T-helper 1 cell treated with Interleukin-12 subunit alpha and Interleukin-12 subunit beta and Interleukin-4 antibody, amounts not matched to agents 30 μg/mL and 1 μg/mL, for 36 hours (primary cell): ENCODE results near the gene GRIN2B.

Source experiments
- H3K27ac Mint-ChIP-seq: one replicate; pipeline ENCODE4 v1.8.0; 2021; ENCODE audit warnings: mild to moderate bottlenecking, mixed read lengths
- H3K27me3 Mint-ChIP-seq: one replicate; pipeline ENCODE4 v1.8.0; 2021; ENCODE audit warnings: low read depth, mixed read lengths
- H3K36me3 Mint-ChIP-seq: one replicate; pipeline ENCODE4 v1.8.0; 2021; ENCODE audit warnings: low read depth, mixed read lengths
- H3K4me1 Mint-ChIP-seq: one replicate; pipeline ENCODE4 v1.8.0; 2021; ENCODE audit warnings: low read depth, mixed read lengths
- H3K4me3 Mint-ChIP-seq: one replicate; pipeline ENCODE4 v1.8.0; 2021; ENCODE audit warnings: mild to moderate bottlenecking, moderate library complexity, mixed read lengths
- H3K9me3 Mint-ChIP-seq: one replicate; pipeline ENCODE4 v1.8.0; 2021; ENCODE audit warnings: mixed read lengths

GRIN2B gene

GRCh38 chr12:13981296-13981962, at the start of gene GRIN2B:
Gene GRIN2B (minus strand): TSS chr12:13981602. CDS start chr12:13866208, 115,394 bp downstream.
- H3K27ac Mint-ChIP-seq: no peak within 1 kb of the TSS
- H3K36me3 Mint-ChIP-seq: no peaks in the 10 kb centered on the region
- no peaks in the 10 kb centered on the region for H3K4me1 Mint-ChIP-seq
- no peak within 1 kb of the TSS for H3K4me3 Mint-ChIP-seq
- H3K27me3 Mint-ChIP-seq: peaks cover 60% of the 10 kb centered on the region
- no peaks in the 10 kb centered on the region for H3K9me3 Mint-ChIP-seq

- no peaks in the 10 kb centered on the region for H3K4me1 Mint-ChIP-seq
These were observed 45.1 kb upstream of the GRIN2B start for GRCh38 chr12:14026537-14026936.

GRCh38 chr12:14024591-14024990, 43.2 kb upstream of the GRIN2B start:
- Mint-ChIP-seq H3K27ac (no peak overlapping the region), H3K27me3 (no peaks in the 10 kb centered on the region), H3K4me3 (no peak overlapping the region), H3K4me1 (no peaks in the 10 kb centered on the region), H3K36me3 (no peaks in the 10 kb centered on the region), H3K9me3 (no peaks in the 10 kb centered on the region)

More at GRCh38 chr12:14026537-14026936, 45.1 kb upstream of the GRIN2B start:
- H3K27me3 Mint-ChIP-seq: no peaks in the 10 kb centered on the region
- no peak overlapping the region for H3K4me3 Mint-ChIP-seq
- H3K9me3 Mint-ChIP-seq: no peaks in the 10 kb centered on the region
- no peaks in the 10 kb centered on the region for H3K36me3 Mint-ChIP-seq
- H3K27ac Mint-ChIP-seq: no peak overlapping the region

DNA sequence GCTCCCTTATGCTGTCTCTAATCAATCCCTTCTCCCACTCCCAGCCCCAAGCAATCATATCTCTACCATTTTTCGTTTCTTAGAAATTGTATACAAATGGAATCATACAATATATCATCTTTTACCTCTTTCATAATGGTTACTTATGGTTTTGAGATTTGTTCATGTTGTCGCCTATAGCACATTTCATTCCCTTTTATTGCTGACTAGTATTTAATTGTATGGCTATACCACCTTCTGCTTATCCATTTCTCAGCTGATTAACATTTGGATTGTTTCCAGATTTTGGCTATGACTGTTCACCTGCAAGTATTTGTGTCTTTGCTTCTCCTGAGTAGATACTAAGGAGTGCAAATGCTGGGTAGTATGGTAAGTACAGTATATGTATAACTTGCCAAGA, 36.7 kb upstream of the GRIN2B start:
- no peaks in the 10 kb centered on the region for H3K36me3 Mint-ChIP-seq
- H3K4me1 Mint-ChIP-seq: no peaks in the 10 kb centered on the region
- H3K27ac Mint-ChIP-seq: no peak overlapping the region
- no peak overlapping the region for H3K4me3 Mint-ChIP-seq
- H3K27me3 Mint-ChIP-seq: no peaks in the 10 kb centered on the region
- H3K9me3 Mint-ChIP-seq: no peaks in the 10 kb centered on the region

DNA sequence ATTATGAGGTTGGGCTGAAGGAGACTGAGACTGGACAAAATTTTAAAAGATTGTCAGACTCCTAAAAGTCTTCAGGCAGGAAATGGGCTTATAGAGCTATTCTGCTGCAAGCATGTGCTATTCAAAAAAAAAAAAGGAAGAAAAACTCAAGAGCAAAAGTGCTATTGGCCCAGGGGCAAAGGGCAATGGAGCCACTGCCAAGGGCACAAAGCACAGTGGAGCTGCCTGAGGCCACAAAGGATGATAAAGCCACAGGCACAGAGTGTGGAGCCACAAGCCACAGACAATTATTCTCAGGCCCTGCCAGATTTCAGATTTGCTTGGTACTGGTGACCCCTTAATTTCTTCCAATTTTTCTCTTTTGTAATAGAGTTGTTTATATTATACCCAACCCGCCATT, 29.6 kb upstream of the GRIN2B start:
- no peaks in the 10 kb centered on the region for H3K4me1 Mint-ChIP-seq
- H3K27ac Mint-ChIP-seq: no peak overlapping the region
- peaks cover 4% of the 10 kb centered on the region for H3K9me3 Mint-ChIP-seq
- H3K27me3 Mint-ChIP-seq: no peaks in the 10 kb centered on the region
- no peaks in the 10 kb centered on the region for H3K36me3 Mint-ChIP-seq
- no peak overlapping the region for H3K4me3 Mint-ChIP-seq

GRCh38 chr12:14007639-14008038, 26.2 kb upstream of the GRIN2B start:
- Mint-ChIP-seq H3K4me3 (no peak overlapping the region), H3K27me3 (no peaks in the 10 kb centered on the region), H3K9me3 (peaks cover 4% of the 10 kb centered on the region), H3K4me1 (no peaks in the 10 kb centered on the region), H3K36me3 (no peaks in the 10 kb centered on the region), H3K27ac (no peak overlapping the region)

- Mint-ChIP-seq H3K9me3 (no peaks in the 10 kb centered on the region), H3K4me3 (no peak overlapping the region)
These were observed 11.2 kb upstream of the GRIN2B start for GRCh38 chr12:13992585-13992984.

GRCh38 chr12:13992106-13992505, 10.7 kb upstream of the GRIN2B start:
- no peaks in the 10 kb centered on the region for H3K27me3 Mint-ChIP-seq
- no peak overlapping the region for H3K4me3 Mint-ChIP-seq
- no peaks in the 10 kb centered on the region for H3K4me1 Mint-ChIP-seq
- H3K36me3 Mint-ChIP-seq: no peaks in the 10 kb centered on the region
- H3K27ac Mint-ChIP-seq: no peak overlapping the region
- H3K9me3 Mint-ChIP-seq: no peaks in the 10 kb centered on the region

More at GRCh38 chr12:13992585-13992984, 11.2 kb upstream of the GRIN2B start:
- H3K27me3 Mint-ChIP-seq: no peaks in the 10 kb centered on the region
- no peaks in the 10 kb centered on the region for H3K4me1 Mint-ChIP-seq
- H3K27ac Mint-ChIP-seq: no peak overlapping the region
- H3K36me3 Mint-ChIP-seq: no peaks in the 10 kb centered on the region

DNA sequence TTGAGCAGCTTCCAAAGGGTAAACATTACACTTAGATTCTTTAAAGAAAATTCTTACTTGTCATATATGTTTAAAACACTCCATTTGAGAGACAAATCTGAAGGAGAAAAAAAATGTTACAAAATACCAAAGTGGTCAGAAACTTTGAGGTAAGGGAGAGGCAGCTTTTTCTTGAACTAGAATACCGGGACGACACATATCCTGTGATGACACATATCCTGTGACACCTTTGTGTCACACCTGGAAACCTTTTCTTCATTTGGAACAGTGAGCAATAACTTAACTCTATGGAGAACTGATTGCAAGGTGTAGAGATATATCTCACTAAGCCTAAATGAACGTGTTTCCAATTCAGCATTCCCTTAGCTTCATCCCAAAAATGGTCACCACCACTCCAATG, 4.6 kb upstream of the GRIN2B start:
- Mint-ChIP-seq H3K27ac (no peak overlapping the region), H3K27me3 (peaks cover 28% of the 10 kb centered on the region), H3K9me3 (no peaks in the 10 kb centered on the region), H3K36me3 (no peaks in the 10 kb centered on the region), H3K4me1 (no peaks in the 10 kb centered on the region), H3K4me3 (no peak overlapping the region)

DNA sequence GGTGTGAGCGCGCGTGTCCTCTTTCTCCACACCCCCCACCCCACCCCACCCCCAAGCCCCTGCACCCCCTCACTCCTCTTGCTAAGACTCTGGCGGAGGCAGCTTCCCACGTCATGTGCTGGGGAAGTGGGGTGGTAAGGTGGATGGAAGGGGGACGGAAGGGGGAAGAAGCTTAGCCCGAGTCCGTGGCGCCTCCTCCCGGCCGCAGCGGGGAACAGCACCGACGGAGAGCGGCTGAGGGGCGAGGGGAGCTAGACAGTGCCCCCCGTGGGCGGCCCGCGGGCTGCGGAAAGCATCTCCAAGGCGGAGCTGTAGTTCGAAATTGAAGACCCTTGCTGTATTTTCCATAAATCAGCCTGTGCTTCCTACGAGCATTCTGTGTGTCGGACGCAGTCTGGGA, 588 bp upstream of the GRIN2B start:
- no peak overlapping the region for H3K27ac Mint-ChIP-seq
- no peak overlapping the region for H3K4me3 Mint-ChIP-seq
- H3K9me3 Mint-ChIP-seq: no peaks in the 10 kb centered on the region
- H3K4me1 Mint-ChIP-seq: no peaks in the 10 kb centered on the region
- no peaks in the 10 kb centered on the region for H3K36me3 Mint-ChIP-seq
- H3K27me3 Mint-ChIP-seq: peaks cover 60% of the 10 kb centered on the region

- no peak overlapping the region for H3K4me3 Mint-ChIP-seq
- no peaks in the 10 kb centered on the region for H3K36me3 Mint-ChIP-seq
- no peaks in the 10 kb centered on the region for H3K9me3 Mint-ChIP-seq
- no peaks in the 10 kb centered on the region for H3K4me1 Mint-ChIP-seq
- peaks cover 60% of the 10 kb centered on the region for H3K27me3 Mint-ChIP-seq
- H3K27ac Mint-ChIP-seq: no peak overlapping the region
These were observed 685 bp downstream of the GRIN2B start for GRCh38 chr12:13980538-13981295.

DNA sequence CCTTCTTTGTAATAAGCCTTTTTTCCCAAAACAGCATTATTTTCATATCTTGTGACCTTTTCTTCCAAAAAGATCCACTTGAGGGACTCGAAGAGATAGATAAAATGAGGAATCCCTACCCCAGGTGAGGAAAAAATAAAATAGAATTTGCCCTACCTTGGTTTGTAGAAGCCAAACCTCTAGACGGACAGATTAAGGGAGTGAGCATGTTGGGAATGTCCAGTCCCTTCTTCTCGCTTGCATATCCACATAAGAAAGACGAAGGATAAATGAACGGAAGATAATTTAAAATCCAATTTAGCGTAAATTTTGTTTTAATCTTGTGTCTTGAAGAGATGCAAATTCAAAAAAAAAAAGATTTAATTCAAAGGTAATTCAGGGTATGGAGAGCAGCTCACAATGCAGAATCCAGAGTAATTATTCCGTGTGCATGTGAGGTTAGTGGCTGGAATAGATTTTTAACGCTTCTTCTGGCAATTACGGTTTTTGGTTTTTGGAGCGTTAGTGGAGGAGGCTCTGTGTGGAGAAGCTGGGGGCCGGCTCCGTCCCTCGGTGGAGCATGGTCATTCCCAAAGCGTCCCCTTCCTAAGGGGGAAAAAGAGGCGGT, 1.5 kb downstream of the GRIN2B start:
- Mint-ChIP-seq H3K9me3 (no peaks in the 10 kb centered on the region), H3K27ac (no peak overlapping the region), H3K4me1 (no peaks in the 10 kb centered on the region), H3K27me3 (peaks cover 60% of the 10 kb centered on the region), H3K36me3 (no peaks in the 10 kb centered on the region), H3K4me3 (no peak overlapping the region)

DNA sequence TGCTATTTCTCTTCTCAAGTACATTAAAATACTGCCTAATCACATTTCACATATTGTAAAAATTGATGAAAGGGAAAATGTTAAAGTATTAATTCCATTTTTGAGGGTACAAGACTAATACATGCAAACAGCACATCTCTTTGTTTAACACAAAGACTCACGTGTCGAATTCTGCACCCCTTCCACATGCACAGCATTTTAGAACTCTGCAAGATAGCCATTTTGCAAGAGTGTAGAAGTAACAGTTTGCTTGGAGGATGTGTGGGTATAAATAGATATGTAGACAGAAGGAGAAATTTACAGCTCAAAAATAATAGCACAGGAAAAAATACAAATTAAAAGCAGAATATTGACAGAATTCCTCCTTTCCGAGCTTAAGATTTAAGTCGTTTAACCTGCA, 2.5 kb downstream of the GRIN2B start:
- Mint-ChIP-seq H3K27me3 (peaks cover 55% of the 10 kb centered on the region), H3K9me3 (no peaks in the 10 kb centered on the region), H3K4me3 (no peak overlapping the region), H3K36me3 (no peaks in the 10 kb centered on the region), H3K4me1 (no peaks in the 10 kb centered on the region), H3K27ac (no peak overlapping the region)

- H3K4me3 Mint-ChIP-seq: no peak overlapping the region
- H3K27me3 Mint-ChIP-seq: peaks cover 37% of the 10 kb centered on the region
- no peak overlapping the region for H3K27ac Mint-ChIP-seq
- no peaks in the 10 kb centered on the region for H3K9me3 Mint-ChIP-seq
- no peaks in the 10 kb centered on the region for H3K4me1 Mint-ChIP-seq
- H3K36me3 Mint-ChIP-seq: no peaks in the 10 kb centered on the region
These were observed 4.5 kb downstream of the GRIN2B start for GRCh38 chr12:13976880-13977279.

DNA sequence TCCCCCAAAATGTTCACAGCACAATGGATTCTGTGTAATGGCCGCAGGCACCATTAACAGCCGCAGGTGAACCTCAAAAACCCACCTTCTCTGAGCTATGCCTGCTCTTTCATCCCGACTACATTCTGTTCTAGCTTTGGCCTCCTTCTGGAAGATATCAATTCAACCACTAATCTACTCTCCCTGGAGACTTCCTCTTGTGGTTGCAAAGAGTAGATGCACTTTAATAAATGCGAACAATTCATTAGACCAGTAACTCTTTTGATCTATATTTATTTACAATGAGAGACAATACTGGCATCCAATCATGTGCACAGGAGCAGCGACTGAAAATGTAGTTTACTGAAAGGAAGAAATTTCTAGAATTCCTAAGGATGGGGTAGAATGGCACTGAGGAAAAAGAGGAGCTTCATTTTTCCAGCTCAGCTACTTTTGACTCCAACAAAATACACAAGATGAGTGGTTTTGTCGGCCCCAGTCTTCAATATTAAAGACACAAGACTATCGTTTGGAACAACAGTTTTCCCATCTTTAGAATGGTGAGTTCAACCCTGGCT, 5.3 kb downstream of the GRIN2B start:
- Mint-ChIP-seq H3K36me3 (no peaks in the 10 kb centered on the region), H3K9me3 (no peaks in the 10 kb centered on the region), H3K27me3 (peaks cover 33% of the 10 kb centered on the region), H3K4me1 (no peaks in the 10 kb centered on the region), H3K4me3 (no peak overlapping the region), H3K27ac (no peak overlapping the region)
